IMR-90 (cell line): ENCODE measurements around the gene CHRDL1. TPM values are rescaled to one million over a fixed set of nuclear protein-coding genes. Genes with fewer than 3 reads are reported as not detected.

Experiments
- ATAC-seq: fragments of 200-7000 bp; cut with Tn5 transposase; 2 replicates; pipeline ENCODE4 v1.9.1; 2020; ENCODE audit warnings: low read depth, mild to moderate bottlenecking, moderate library complexity
- BruUV-seq: library from RNA; stranded (reverse); fragments of 400-500 nt; replicated peaks from 2 replicates; lab custom pipeline; 2021; lab: Mats Ljungman, UMichigan
- CTCF ChIA-PET: fragments of 300-600 bp; formaldehyde crosslinking; extraction: SDS; loops from one replicate; lab custom pipeline; 2021; ENCODE audit warnings: antibody characterized with exemption; lab: Yijun Ruan, JAX
- POLR2A ChIA-PET: fragments of 300-600 bp; sonication (Branson Sonifier 250); formaldehyde crosslinking; loops from one replicate; lab custom pipeline; 2022; ENCODE audit warnings: antibody characterized with exemption; ENCODE audit not compliant: unreplicated experiment; lab: Charles Lee
- DNase-seq: peaks from one replicate; pipeline ENCODE4 v3.0.0; 2013
- H2AFZ ChIP-seq: replicated peaks from 2 replicates; pipeline ENCODE3; 2013; ENCODE audit warnings: low read length, mild to moderate bottlenecking; ENCODE audit not compliant: poor library complexity
- H2AK5ac ChIP-seq: 2 replicates; pipeline ENCODE4 v1.6.1; 2013; ENCODE audit warnings: low read depth, low read length, inconsistent platforms
- H2AK9ac ChIP-seq: replicated peaks from 2 replicates; pipeline ENCODE3; 2013; ENCODE audit warnings: mild to moderate bottlenecking, low read depth, low read length, moderate library complexity; ENCODE audit not compliant: poor library complexity
- H2BK120ac ChIP-seq: 2 replicates; pipeline ENCODE4 v1.6.1; 2013; ENCODE audit warnings: low read depth, low read length, inconsistent platforms
- H2BK15ac ChIP-seq: 3 replicates; pipeline ENCODE4 v1.6.1; 2013; ENCODE audit warnings: low read depth, low read length, inconsistent platforms
- H2BK20ac ChIP-seq: 2 replicates; pipeline ENCODE4 v1.6.1; 2013; ENCODE audit warnings: low read depth, mild to moderate bottlenecking, inconsistent platforms, low read length, moderate library complexity
- H2BK5ac ChIP-seq: 2 replicates; pipeline ENCODE4 v1.6.1; 2013; ENCODE audit warnings: mild to moderate bottlenecking, low read depth, low read length, inconsistent platforms; ENCODE audit not compliant: poor library complexity, severe bottlenecking
- H3K14ac ChIP-seq: replicated peaks from 2 replicates; pipeline ENCODE4 v1.6.1; 2013; ENCODE audit warnings: low read depth, low read length, inconsistent platforms
- H3K18ac ChIP-seq: 2 replicates; pipeline ENCODE4 v1.6.1; 2013; ENCODE audit warnings: low read depth, low read length, control low read depth
- H3K23ac ChIP-seq: 2 replicates; pipeline ENCODE4 v1.6.1; 2013; ENCODE audit warnings: low read depth, low read length, inconsistent platforms
- H3K27ac ChIP-seq: 2 replicates; pipeline ENCODE4 v1.5.1; 2013; ENCODE audit warnings: mild to moderate bottlenecking, control low read depth, low read length; ENCODE audit not compliant: insufficient read depth
- H3K27me3 ChIP-seq: 2 replicates; pipeline ENCODE4 v1.6.1; 2013; ENCODE audit warnings: low read length; ENCODE audit not compliant: control insufficient read depth, insufficient read depth
- H3K36me3 ChIP-seq: 2 replicates; pipeline ENCODE4 v1.6.1; 2013; ENCODE audit warnings: low read length, mixed read lengths; ENCODE audit not compliant: control insufficient read depth, insufficient read depth
- H3K4ac ChIP-seq: 2 replicates; pipeline ENCODE4 v1.6.1; 2013; ENCODE audit warnings: low read depth, low read length, inconsistent platforms
- H3K4me1 ChIP-seq: 2 replicates; pipeline ENCODE4 v1.6.1; 2013; ENCODE audit warnings: low read length, mixed read lengths; ENCODE audit not compliant: control insufficient read depth, insufficient read depth
- H3K4me2 ChIP-seq: 2 replicates; pipeline ENCODE4 v1.6.1; 2013; ENCODE audit warnings: low read depth, mild to moderate bottlenecking, control low read depth, low read length, moderate library complexity
- H3K4me3 ChIP-seq: 2 replicates; pipeline ENCODE4 v1.5.1; 2013; ENCODE audit warnings: low read depth, mild to moderate bottlenecking, control low read depth, low read length, moderate library complexity; ENCODE audit not compliant: insufficient read depth
- H3K56ac ChIP-seq: 2 replicates; pipeline ENCODE4 v1.6.1; 2013; ENCODE audit warnings: low read length, inconsistent platforms; ENCODE audit not compliant: insufficient read depth; ENCODE audit errors: extremely low read depth
- H3K79me1 ChIP-seq, 2 experiments: 2 replicates each; pipeline ENCODE4 v1.6.1; 2013; ENCODE audit warnings: low read length in 2 of 2, inconsistent platforms in 1 of 2, low read depth in 1 of 2
- H3K9ac ChIP-seq: 2 replicates; pipeline ENCODE4 v1.6.1; 2013; ENCODE audit warnings: low read depth, low read length, control low read depth
- H3K9me1 ChIP-seq: 2 replicates; pipeline ENCODE4 v1.6.1; 2013; ENCODE audit warnings: low read length, inconsistent platforms; ENCODE audit not compliant: insufficient read depth
- H3K9me3 ChIP-seq: 2 replicates; pipeline ENCODE4 v1.6.1; 2013; ENCODE audit warnings: low read length; ENCODE audit not compliant: control insufficient read depth, insufficient read depth
- H4K20me1 ChIP-seq: 2 replicates; pipeline ENCODE4 v1.6.1; 2013; ENCODE audit warnings: low read length, inconsistent platforms; ENCODE audit not compliant: insufficient read depth
- H4K5ac ChIP-seq: 2 replicates; pipeline ENCODE4 v1.6.1; 2013; ENCODE audit warnings: mild to moderate bottlenecking, low read depth, low read length, control low read depth
- H4K8ac ChIP-seq, 2 experiments: 2 replicates each; pipeline ENCODE4 v1.6.1; 2013; ENCODE audit warnings: low read depth in 2 of 2, low read length in 2 of 2, control low read depth in 1 of 2, inconsistent platforms in 1 of 2
- H4K91ac ChIP-seq: 2 replicates; pipeline ENCODE4 v1.6.1; 2013; ENCODE audit warnings: low read depth, low read length, inconsistent platforms; ENCODE audit not compliant: insufficient read depth
- RAD21 ChIP-seq: IDR thresholded peaks from 2 replicates; pipeline ENCODE4 v1.6.1; 2012; ENCODE audit warnings: low read length, improper control_type of control experiment
- whole genome bisulfite sequencing, 2 experiments: methylation state at CpG; one replicate each; pipeline versions ENCODE4 v1.1.5 to v1.1.7; 2013; ENCODE audit warnings: missing lambda C conversion rate in 2 of 2; ENCODE audit not compliant: insufficient read length in 1 of 2; ENCODE audit errors: extremely low coverage in 2 of 2; 5-methylcytosine and 5-hydroxymethylcytosine counted together
- dilution Hi-C: fragments of 300-500 bp; cut with HindIII; formaldehyde crosslinking; loops from one replicate; pipeline ENCODE4 v1.14.3; 2018; ENCODE audit warnings: low sequenced_read_pairs; ENCODE audit not compliant: unreplicated experiment
- in situ Hi-C: fragments of 300-500 bp; cut with MboI; formaldehyde crosslinking; loops from 3 replicates; pipeline ENCODE4 v1.14.3; 2019; ENCODE audit warnings: low sequenced_read_pairs, inconsistent platforms, mixed read lengths
- intact Hi-C: fragments of 100-400 bp; cut with micrococcal nuclease; formaldehyde crosslinking; loops from 2 replicates; pipeline ENCODE4 v1.10.0; 2022
- polyA plus RNA-seq, 3 experiments: library from polyadenylated mRNA; depleted of rRNA; stranded (reverse); fragments of >200 nt; gene quantifications; 2 replicates each; pipeline ENCODE4 v1.2.3, GENCODE V29; 2012; ENCODE audit warnings: low replicate concordance in 1 of 3
- total RNA-seq: library from RNA; depleted of rRNA; stranded (reverse); fragments of >200 nt; gene quantifications from 2 replicates; pipeline ENCODE4 v1.2.3, GENCODE V29; 2012
- TF ChIP-seq, protein P1 (sequence below): fragments of 150-350 bp; IDR thresholded peaks from 2 replicates; pipeline ENCODE4 v1.6.1; 2016; ENCODE audit warnings: low read depth, mild to moderate bottlenecking, low read length, moderate library complexity, borderline replicate concordance

CHRDL1 gene
- total and polyA plus RNA-seq, 2 of the 4 experiments (the other 2 are of a cell fraction) = 0.36 to 0.58 TPM

DNA sequence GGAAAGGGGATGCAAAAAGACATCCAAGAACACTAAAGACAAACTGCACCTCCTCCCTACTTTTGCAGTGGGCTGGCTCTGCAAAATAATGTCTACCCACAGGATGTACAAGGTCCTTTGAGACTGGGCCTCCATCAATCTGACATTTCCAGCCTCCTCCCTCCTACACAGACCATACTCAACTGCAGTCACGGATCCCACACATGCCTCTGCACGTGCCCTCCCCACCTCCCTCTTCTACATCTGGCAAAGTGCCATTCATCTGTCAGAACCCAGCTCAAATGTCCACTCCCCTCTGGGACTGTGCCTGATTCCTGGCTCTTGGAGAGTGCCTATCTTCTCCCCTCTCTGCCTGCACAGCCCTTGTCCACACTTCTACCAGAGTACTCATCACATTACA is 50.3 kb downstream of the CHRDL1 start:
- dilution Hi-C loops = no loop called here
- intact Hi-C loops = no loop called here
- ChIA-PET CTCF (no interaction called here), POLR2A (no interaction called here)
- no peak for ATAC-seq
- H3K14ac ChIP-seq = no peak overlapping the region
- H2AK5ac ChIP-seq = no peak overlapping the region
- H4K8ac ChIP-seq = no peak overlapping the region
- no peak overlapping the region for H2AK9ac ChIP-seq
- no peak overlapping the region for H3K9ac ChIP-seq
- H3K4me1 ChIP-seq = peaks cover 4% of the 10 kb centered on the region; the same call in 1 of the 2 replicates
- no peak overlapping the region for H2AFZ ChIP-seq
- H2BK15ac ChIP-seq = no peak overlapping the region
- in situ Hi-C loops = no loop called here
- no peak overlapping the region for H3K56ac ChIP-seq
- no peak overlapping the region for H4K5ac ChIP-seq
- peaks cover 12% of the 10 kb centered on the region; the same call in 1 of the 2 replicates for H3K27me3 ChIP-seq
- no TSS peak for BruUV-seq
- no peaks in the 10 kb centered on the region for H3K9me3 ChIP-seq
- H3K79me1 ChIP-seq = no peaks in the 10 kb centered on the region
- H3K4ac ChIP-seq = no peak overlapping the region
- no peak overlapping the region for H3K23ac ChIP-seq
- no peak overlapping the region for H4K91ac ChIP-seq
- no peak overlapping the region for H2BK5ac ChIP-seq
- no peak overlapping the region for H2BK120ac ChIP-seq
- no peak overlapping the region for H3K4me2 ChIP-seq
- no peak overlapping the region for H2BK20ac ChIP-seq
- WGBS, 2 experiments = 10% methylated on average over 2 of the region's 2 CpGs; no CpG with 5 or more reads in 1 of the 2 experiments
- no peaks in the 10 kb centered on the region for H3K36me3 ChIP-seq
- H3K9me1 ChIP-seq = no peaks in the 10 kb centered on the region; the same call in 1 of the 2 replicates
- H3K27ac ChIP-seq = no peak overlapping the region
- H3K18ac ChIP-seq = no peak overlapping the region
- no peak overlapping the region for H3K4me3 ChIP-seq
- no peaks in the 10 kb centered on the region for H4K20me1 ChIP-seq
- DNase-seq = no peak
- TF ChIP-seq RAD21 = no peak
- TF ChIP-seq, protein P1, sequence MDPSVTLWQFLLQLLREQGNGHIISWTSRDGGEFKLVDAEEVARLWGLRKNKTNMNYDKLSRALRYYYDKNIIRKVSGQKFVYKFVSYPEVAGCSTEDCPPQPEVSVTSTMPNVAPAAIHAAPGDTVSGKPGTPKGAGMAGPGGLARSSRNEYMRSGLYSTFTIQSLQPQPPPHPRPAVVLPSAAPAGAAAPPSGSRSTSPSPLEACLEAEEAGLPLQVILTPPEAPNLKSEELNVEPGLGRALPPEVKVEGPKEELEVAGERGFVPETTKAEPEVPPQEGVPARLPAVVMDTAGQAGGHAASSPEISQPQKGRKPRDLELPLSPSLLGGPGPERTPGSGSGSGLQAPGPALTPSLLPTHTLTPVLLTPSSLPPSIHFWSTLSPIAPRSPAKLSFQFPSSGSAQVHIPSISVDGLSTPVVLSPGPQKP = no peak
